HG03097 (cell line): Measurements from ENCODE around the gene HIPK3.
"Not testable (repeated sequence)": the region's sequence is repeated elsewhere in the genome, so short reads cannot be mapped to it uniquely, and the experiment has no call there.

Experiments used
- ATAC-seq: cut with Tn5 transposase; IDR thresholded peaks from one replicate; pipeline ENCODE4 v1.9.1; 2021; ENCODE audit not compliant: unreplicated experiment, low FRiP score

HIPK3 gene

DNA sequence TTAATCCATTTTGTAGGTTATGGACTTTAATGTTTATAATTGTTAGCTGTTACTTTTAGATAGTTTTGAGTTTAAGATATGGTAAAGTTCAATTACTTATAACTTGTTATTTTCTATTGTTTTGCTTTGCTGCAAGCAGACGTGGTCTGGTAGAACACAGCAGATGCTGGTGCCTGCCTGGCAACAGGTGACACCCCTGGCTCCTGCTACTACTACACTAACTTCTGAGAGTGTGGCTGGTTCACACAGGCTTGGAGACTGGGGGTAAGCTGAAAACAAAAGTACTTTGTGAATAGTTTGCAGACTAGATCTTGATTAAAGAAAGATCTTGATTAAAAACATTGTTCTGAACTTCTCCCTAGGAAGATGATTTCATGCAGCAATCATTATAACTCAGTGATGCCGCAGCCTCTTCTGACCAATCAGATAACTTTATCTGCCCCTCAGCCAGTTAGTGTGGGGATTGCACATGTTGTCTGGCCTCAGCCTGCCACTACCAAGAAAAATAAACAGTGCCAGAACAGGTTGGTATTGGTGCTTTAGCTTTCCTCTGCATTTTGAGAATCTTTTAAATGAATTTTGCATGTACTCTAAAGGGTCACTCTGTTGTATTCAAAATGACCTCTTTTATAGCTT is 90.4 kb downstream of the HIPK3 start:
- no peak for ATAC-seq

DNA sequence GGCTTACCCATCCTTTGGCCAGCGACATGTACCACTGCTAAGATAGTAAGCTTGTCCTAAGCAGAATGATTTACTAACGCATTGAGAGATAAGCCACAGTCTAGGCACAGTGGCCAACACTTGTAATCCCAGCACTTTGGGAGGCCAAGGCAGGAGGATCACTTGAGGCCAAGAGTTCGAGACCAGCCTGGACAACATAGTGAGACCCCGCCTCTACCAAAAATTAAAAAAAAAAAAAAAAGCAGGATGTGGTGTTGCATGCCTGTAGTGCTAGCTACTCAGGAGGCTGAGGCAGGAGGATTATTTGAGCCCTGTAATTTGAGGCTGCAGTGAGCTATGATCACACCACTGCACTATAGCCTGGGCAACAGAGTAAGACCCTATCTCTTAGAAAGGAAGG is 93.1 kb downstream of the HIPK3 start:
- no peak for ATAC-seq

DNA sequence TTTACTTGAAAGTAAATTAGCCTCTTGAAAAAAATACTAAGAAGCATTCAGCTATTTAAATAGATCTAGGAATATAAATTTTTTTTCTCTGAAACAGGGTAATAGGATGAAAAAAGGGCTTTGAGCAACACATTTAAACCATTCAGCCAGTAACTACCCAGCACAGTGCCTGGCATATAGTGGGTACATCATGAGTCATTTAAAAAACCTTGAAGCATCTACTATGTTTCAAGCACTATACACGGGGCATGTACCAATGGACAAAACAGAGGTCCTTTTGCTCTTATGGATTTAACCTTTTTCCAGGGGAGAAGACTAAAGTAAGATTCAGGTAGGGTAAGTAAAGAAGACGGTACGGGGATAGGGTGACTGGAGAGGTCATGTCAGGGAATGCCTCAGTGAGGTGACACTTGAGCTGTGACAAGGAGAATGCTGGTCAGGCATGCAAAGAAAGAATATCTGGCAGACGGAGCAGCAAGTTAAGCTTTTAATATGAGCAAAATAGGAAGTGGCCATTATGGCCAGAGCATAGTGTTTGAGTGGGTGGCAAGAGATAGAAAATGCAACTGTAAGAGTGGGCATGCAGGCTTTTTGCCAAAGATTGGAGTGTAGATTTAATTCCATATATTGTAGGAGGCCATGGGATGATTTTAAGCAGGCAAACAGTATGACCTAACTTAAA is 101.1 kb downstream of the HIPK3 start:
- no peak for ATAC-seq

DNA sequence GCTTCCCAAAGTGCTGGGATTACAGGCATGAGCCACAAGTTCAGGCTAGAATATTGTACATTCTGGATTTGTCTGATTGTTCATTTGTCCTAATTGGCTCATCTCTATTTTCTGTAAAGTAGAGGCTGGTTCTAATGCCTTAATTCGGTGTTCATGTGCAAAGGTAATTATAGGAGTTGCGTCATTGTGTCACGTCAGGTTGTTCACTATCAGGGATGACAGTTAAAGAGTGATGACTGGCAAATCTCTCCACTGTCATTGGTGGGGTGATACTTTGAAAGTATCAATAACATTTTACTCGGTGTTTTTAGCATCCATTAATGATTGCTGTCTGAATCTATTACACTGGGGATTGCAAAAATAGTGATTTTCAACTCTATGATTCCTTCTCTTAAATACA is 103.5 kb downstream of the HIPK3 start:
- ATAC-seq = no peak

DNA sequence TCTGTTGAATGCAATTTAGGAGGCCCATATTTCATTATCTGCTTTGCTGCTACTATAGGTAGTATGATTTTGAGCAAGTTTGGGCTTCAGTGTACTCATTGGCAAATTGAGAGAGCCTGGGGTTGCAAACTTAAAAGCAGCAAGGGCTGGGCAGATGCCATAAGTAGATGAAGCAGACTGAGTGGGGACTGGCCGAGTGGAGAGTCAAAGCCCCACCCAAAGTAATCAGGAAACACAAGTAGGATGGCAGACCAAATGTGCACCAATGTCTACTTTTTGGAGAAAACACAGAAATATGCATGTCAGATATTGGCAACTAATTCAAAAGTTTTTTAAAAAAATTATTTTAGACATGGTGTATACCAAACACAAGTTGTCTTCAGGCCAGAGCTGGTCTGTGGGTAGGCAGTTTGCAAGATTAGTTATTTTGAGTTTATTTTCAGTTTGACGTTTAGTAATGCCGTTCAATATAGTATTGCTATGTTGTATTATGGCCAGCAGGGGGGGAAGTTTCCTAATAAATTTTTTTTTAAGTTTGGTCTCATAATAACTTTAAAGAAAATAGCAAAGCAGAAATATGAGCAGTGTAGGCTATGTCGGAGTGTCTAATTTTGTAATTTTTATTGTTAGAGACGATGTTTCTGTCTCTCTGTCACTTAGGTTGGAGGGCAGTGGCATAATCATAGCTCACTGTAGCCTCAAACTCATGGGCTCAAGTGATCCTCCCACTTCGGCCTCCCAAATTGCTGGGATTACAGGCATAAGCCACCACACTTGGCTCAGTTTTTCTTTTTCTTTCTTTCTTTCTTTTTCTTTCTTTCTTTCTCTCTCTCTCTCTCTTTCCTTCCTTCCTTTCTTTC is 105.1 kb downstream of the HIPK3 start:
- no peak for ATAC-seq

DNA sequence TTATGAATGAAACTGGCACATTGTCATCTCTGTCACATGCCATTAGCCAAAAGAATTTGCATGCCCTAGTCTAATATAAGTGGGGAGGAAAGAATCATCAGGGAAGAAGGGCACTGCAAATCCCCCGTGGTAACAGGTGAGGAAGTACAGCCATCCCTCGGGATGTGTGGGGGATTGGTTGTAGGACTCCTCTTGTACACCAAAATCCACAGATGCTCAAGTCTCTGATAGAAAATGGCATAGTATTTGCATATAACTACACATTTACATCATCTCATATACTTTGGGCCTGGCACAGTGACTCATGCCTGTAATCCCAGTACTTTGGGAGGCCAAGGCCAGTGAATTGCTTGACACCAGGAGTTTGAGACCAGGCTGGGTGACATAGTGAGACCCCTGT is 109.7 kb downstream of the HIPK3 start:
- no peak for ATAC-seq

DNA sequence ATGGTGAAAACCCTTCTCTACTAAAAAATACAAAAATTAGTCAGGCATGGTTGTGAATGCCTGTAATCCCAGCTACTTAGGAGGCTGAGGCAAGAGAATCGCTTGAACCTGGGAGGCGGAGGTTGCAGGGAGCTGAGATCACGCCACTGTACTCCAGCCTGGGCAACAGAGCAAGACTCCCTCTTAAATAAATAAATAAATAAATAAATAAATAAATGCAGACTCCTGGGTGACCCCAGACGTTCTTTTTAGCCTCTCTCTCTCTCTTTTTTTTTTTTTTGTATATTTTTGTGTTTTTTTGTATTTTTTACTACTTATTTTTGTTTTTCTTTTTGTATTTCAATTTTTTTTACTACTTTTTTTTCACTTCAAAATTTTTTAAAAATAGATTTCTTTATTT is 111.3 kb downstream of the HIPK3 start:
- not testable (repeated sequence) for ATAC-seq

DNA sequence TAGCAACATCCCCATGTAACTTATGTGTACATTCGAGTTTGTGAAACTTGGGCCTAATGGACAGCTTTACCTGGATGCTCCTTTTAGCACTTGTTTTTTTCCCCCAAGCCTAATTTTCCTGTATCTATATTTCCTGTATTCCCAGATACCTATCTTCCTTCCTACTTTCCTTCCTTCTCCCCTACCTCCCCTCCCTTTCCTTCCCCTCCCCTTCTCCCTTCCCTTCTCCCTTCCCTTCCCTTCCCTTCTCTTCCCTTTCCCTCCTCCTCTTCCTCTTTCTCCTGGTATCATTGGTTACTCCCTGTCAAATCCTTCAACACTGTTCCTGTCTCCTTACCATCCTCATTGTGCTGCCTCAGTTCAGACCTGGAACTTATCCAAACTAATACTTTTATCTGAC is 111.8 kb downstream of the HIPK3 start:
- ATAC-seq = no peak

DNA sequence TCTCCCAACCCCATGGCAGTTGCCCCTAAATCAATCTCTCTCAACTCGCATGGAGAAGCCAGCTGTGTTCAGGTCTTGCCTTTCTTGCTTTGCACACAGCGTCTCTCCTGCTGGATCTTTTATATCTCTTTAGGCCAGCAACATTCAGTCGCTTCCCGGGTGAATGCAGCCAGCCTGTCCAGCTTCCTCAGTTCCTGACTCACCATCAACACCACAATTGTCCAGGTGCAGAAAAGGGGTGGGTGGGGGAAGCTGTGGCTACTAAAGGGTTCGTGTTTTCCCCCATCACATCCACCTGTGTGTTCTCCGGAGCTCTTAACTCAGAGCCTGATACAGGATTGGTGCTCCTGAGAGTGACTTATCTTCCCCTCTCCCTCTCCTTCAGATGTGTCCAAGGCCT is 116.5 kb downstream of the HIPK3 start:
- no peak for ATAC-seq

DNA sequence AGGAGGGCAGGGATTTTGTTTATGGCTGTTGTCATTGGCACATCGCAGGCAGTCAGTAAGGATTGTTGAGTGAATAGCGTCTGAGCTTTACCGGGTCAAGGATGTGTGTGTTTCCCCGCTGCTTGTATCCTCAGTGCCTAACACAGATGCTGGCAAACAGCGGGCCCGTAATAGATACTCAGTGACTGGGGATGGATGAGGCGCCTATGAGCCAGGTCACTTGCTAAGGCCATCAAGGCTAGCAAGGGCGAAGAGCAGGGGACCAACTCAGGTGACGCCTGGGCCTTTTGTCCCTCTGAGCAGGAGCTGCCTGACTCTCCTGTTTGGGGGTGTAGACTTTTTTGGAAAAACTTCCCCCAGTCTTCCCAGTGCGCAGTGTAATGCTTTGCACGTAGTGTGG is 118.1 kb downstream of the HIPK3 start:
- no peak for ATAC-seq

DNA sequence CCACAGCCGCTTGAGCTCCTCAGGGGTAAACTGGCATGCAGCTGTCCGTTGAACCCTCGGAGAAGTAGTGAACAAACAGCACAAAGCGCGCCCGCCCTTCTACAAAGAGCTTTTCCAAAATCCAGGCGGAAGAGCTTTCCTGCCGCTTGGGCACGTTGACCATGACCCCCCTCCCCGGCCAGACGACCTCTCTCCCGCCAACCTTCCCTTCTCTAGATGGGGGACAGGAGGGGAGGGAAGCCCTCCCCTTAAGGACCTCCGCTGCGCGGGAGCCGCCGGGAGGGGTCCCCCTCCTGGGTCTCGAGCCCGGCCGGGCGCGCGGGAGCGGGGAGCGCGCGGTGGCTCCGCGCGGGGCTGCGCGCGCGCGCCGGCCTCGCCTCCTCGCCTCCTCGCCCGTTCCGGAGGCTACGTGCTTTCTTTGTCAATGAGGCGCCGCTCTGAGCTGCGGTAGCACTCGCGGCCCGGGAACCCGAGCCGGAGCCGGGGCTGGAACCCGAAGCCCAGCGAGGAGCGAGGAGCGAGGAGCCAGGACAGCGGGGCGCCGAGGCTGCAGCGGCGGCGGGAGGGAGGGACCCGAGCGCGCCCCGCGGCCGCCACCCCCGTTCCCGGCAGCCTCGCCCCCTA is 118.6 kb downstream of the HIPK3 start, which contains the start of gene KIAA1549L:
Gene KIAA1549L, plus strand, starts transcription at position 421 of the 624 bp plus-strand sequence.
- no peak for ATAC-seq

DNA sequence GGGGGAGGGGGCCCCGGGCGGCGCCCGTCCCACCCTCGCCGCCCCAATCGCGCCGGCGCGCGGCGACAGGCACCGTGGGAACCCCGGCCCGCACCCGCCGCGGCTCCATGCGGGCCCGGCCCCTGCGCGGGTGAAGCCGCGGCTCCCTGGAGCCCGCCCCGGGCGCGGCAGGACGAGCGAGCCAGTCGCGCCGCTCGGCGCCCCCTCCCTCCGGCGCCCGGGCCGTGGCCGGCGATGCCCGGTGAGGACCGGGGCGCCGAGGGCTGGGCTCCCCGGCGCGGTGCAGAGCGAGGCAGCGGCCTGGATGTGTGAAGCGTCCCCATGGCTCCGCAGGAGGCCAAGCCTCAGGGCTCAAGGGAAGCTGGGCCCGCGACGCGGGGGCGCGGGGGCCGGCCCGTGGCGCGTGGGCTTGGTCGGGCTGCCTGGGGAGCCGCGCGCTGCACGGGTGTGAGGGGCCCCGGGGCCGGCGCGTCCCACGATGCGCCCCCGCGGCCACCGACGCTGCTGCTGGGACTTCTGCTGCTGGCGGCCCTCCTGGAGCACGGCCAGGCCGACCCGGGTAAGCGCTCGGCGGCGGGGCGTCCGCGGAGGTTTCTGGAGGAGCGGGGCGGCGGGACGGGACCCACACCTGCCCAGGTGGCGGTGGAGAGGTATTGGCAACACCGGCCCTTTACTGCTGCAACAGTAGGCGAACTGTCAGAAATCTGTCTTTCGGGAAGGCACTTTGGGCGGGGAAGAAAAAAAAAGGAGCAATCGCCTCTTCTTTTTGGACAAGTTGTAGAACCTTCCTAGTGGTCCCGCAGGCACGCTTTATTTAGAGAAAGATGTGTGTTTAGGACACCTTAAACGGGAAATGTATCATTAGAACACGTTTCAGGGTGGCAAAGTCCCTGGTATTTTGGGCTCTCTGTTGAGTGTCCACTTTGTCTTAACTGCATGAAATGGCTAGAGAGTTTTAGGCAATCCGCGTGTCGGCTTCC is 119.4 kb downstream of the HIPK3 start:
- no peak for ATAC-seq

DNA sequence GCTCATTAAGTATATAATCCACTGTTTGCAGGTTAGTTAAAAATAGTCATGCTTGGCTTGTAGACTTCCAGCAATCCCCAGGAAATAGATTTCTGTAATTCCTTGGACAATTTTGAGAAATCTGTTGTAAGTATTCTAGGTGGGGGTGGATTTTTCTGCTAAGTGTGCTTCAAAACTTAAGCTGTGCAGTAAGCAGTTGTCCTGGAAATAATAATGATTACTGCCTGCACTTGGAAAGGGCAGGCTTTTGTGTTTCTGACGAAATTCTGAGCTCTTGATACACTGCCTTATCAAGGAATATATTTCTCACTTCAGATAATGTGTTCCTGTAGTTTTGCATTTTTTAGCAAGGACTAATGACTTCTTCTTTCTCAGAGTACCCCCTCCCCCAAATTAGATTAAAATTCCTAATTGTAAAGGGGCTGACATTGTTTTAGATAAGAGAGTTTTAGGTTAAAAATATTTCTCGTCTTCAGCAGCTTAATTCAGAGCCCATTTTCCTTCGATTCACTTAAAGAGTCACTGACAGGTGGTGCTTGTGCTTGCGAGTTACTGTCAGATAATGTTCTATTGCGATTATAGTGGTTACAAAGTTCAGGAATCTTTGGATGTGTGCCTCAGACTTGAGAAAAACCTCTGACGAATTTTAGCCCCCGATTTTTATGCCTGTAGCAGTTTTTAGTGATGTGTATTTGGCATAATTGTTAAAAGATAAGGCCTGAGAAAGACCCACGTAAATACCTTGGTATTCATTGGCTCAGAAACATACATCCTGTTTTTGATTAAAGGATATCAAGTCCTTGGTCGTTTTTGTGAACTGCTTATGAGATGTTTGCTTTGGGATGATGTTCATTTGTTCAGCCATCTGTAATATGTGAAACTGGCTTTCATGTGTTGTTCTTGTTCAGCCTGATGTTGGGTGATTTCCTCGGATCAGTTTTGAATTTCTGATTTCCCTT is 120.5 kb downstream of the HIPK3 start:
- no peak for ATAC-seq

DNA sequence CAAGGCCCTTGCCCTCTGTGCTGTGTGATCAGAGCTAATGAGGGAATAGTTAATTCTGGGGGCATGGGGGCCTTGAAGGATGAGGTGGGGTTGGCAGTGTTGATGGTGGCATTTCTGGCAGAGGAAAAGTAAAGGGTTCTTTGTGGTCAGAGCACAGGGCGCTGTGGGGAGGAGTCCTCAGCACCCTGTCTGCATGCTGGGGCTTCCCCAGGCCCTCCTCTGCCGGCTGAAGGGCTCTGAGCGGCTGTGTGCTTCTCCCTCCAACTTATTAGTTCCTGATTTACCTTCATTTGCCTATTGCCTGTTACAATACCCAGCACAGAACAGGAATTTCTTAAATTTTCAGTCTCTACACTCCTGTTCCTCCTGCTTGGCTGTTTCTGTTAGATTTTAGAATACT is 122.8 kb downstream of the HIPK3 start:
- no peak for ATAC-seq

DNA sequence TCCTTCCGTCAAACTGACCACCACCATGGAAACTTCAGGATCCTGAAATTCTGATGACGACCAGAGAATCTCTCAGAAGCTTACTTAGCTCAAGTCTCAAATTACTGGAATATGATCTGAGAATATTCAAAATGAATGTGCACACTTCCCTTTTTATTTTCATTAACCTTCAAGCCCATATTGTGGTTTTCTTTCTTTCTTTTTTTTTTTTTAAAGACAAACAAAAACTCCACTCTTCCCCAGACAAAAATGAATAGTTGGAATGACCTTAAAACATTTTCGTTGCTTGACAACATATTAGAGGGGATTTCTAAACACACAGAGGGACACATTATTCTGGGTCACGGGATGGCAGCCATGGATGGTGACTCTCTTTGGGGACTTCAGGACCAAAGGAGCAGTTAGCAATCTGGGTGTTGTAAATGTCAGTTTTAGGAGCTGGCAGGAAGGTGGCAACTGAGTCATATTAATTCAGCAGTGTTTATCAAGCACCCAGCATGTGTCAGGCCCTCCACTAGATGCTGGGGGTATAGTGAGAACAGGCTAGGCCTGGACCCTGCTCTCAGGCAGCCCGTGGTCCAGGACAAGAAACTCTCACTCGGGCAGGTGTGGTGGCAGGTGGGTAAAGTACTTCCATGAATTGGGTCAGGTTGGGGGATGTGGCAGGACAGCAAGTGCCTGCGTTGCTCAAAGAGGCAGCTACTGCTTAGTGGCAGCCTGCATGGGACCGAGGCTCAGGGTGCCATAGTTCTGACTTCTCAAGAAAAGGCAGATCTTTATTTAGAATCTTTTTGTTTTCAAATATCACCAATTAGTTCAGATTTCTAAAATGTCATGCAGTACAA is 126.1 kb downstream of the HIPK3 start:
- ATAC-seq = no peak

DNA sequence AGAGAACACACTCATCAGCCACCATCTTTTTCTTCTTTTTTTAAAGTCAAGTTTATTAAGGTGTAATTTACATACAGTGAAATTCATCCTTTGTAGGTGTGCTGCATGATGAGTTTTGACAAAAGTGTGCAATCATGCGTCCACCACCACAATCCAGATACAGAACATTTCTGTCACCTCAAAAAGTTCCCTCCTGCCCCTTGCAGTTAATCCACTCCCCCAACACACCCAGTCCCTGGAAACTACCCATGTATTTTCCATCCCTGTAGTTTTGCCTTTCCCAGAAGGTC is 126.7 kb downstream of the HIPK3 start:
- ATAC-seq = no peak

DNA sequence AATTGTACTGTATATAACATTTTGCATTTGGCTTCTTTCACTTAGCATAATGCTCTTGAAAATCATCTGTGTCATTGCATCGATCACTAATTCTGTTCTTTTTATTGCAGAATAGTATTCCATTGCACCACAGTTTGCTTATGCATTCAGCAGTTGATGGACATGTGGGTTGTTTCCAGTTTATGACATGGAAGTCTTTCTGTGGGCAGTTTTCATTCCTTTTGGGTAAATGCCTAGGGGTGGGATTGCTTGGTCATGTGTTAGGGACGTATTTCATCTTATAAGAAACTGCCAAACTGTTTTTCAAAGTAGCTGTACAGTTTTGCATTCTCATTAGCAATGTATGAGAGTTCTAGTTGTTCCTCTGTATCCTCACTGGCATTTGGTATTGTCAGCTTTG is 127.0 kb downstream of the HIPK3 start:
- ATAC-seq = no peak

DNA sequence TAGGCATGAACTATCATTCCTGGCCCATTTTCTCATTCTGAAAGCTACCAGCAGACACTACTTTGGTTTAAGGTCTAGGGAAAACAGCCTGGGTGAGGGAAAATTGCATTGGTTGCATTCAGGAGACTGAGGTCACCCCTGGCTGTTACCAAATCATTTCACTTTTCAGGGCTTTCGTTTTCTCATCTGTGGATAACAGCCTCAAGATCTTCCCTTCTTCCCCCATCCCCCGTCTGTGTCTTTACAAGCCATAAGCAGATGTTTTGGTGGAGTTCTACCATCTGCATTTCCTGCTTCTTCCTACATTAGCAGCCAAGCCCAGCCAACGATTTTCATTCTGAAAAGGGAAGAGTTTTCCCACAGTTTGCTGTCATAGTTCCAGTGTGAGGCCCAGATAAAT is 130.4 kb downstream of the HIPK3 start:
- ATAC-seq = no peak
